ENCODE data around the gene CLDN5. TPM values are rescaled to one million over a fixed set of nuclear protein-coding genes. Genes with fewer than 3 reads are reported as not detected.

Gene CLDN5
- total and polyA plus RNA-seq, 2 donors (not counting 1 experiment from before 2014, with no cell fraction given): not detected

DNA sequence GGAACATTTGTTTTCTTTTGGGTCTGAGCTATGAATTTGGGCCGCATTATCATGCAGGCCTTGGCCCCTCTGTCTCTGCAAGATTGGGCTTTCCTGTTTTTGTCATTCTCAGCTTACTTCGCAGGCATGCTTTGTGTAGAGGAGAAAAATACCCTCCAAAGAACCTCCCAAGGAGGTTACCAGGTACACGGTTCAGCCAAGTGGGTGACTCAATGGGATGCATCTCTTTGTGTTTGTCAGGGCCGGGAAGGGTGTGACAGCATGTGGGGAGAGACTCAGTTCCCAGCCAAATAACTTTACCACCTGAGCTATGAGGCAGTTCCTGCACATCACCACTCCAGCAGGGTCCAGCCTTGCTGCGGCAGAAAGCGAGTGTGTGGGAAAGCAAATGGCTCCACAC, 47.8 kb upstream of the CLDN5 start:
- Histone ChIP-seq H3K4me3 (ENCODE audit: control extremely low read depth in 1 of 5, extremely low read depth in 1 of 5, insufficient read depth in 1 of 5, low read depth in 2 of 5, low read length in 4 of 5) (no peak overlapping the region), H3K27ac (ENCODE audit: low read length in 2 of 2) (no peak overlapping the region), H3K9me3 (ENCODE audit: control extremely low read depth in 1 of 3, control insufficient read depth in 2 of 3, insufficient read depth in 1 of 3, low read length in 2 of 3) (no peaks in the 10 kb centered on the region), H3K4me2 (replicated peaks; ENCODE audit: low read depth, low read length, poor library complexity, severe bottlenecking) (no peak overlapping the region), H3K79me2 (ENCODE audit: control insufficient read depth, insufficient read depth, low read length) (no peaks in the 10 kb centered on the region), H3K27me3 (replicated peaks in 1 of 4; ENCODE audit: control extremely low read depth in 1 of 4, control insufficient read depth in 3 of 4, insufficient read depth in 4 of 4, low read length in 3 of 4) (peaks cover 0 to 1% (median 0%) of the 10 kb centered on the region in 4 experiments), H3K4me1 (ENCODE audit: control insufficient read depth in 2 of 2, insufficient read depth in 2 of 2, low read length in 2 of 2) (no peaks in the 10 kb centered on the region), H3K9ac (ENCODE audit: low read length) (no peak overlapping the region), H2AFZ (ENCODE audit: insufficient read depth, low read depth, low read length, poor library complexity, severe bottlenecking) (no peak overlapping the region), H3K36me3 (replicated peaks in 1 of 2; ENCODE audit: control extremely low read depth in 1 of 2, control insufficient read depth in 1 of 2, extremely low read depth in 1 of 2, insufficient read depth in 2 of 2, low read length in 1 of 2) (no peaks in the 10 kb centered on the region), H4K20me1 (ENCODE audit: control insufficient read depth, insufficient read depth, low read length, poor library complexity, severe bottlenecking) (no peaks in the 10 kb centered on the region)
- WGBS (ENCODE audit: insufficient coverage): no CpG with 5 or more reads among the region's 6 CpGs
- no peaks in the 10 kb centered on the region for H3K9me3 Mint-ChIP-seq (ENCODE audit: insufficient read depth)
- no peak overlapping the region for H3K27ac Mint-ChIP-seq
- POLR2A ChIA-PET: no interaction called here
- no peaks in the 10 kb centered on the region for H3K4me1 Mint-ChIP-seq
- H3K4me3 Mint-ChIP-seq: no peak overlapping the region
- CTCF ChIA-PET: no interaction called here
- ATAC-seq (ENCODE audit: low read depth) (no peak), DNase-seq (no peak)
- H3K27me3 Mint-ChIP-seq: peaks cover 17% of the 10 kb centered on the region
- intact Hi-C loops (cut with micrococcal nuclease): no loop called here
- TF ChIP-seq, protein P1, sequence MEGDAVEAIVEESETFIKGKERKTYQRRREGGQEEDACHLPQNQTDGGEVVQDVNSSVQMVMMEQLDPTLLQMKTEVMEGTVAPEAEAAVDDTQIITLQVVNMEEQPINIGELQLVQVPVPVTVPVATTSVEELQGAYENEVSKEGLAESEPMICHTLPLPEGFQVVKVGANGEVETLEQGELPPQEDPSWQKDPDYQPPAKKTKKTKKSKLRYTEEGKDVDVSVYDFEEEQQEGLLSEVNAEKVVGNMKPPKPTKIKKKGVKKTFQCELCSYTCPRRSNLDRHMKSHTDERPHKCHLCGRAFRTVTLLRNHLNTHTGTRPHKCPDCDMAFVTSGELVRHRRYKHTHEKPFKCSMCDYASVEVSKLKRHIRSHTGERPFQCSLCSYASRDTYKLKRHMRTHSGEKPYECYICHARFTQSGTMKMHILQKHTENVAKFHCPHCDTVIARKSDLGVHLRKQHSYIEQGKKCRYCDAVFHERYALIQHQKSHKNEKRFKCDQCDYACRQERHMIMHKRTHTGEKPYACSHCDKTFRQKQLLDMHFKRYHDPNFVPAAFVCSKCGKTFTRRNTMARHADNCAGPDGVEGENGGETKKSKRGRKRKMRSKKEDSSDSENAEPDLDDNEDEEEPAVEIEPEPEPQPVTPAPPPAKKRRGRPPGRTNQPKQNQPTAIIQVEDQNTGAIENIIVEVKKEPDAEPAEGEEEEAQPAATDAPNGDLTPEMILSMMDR (IDR thresholded peaks at IDR 0.05): no peak

DNA sequence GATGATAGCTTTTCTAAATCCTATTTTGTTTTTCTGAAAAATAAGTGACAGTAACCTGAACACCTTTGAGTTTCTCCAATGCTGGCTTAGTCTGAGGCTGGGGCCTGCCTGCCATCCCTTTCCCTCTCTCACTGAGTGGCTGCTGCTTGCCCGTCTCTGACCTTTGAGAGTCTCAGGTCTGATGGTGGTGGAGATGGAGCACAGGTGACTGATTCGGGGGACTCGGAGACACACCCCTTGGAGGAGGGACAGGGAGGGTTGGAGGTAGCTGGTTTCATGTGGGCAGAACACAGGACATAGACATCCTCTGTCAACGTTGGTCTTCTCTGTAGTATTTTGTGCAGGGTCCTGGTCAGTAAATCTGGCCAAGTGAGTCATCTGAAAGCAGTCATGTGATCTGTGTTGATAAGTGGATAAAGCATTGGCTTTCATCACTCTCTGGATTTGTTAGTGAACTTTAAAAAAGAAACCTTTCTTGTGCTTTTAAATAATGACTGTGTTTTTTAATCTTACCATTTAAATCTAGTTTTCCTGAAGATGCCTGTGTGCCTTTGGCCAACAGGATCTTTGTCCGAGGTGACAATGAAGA, 47.1 kb upstream of the CLDN5 start:
- WGBS (ENCODE audit: insufficient coverage): 95% methylated on average over 3 of the region's 5 CpGs
- no peaks in the 10 kb centered on the region for H3K9me3 Mint-ChIP-seq (ENCODE audit: insufficient read depth)
- H3K27ac ChIP-seq (ENCODE audit: low read length in 2 of 2): no peak overlapping the region
- peaks cover 0 to 3% (median 0%) of the 10 kb centered on the region in 4 experiments for H3K27me3 ChIP-seq (replicated peaks in 1 of 4; ENCODE audit: control extremely low read depth in 1 of 4, control insufficient read depth in 3 of 4, insufficient read depth in 4 of 4, low read length in 3 of 4)
- POLR2A ChIA-PET: no interaction called here
- H3K27me3 Mint-ChIP-seq: peaks cover 19% of the 10 kb centered on the region
- no peak overlapping the region for H3K4me3 ChIP-seq (ENCODE audit: control extremely low read depth in 1 of 5, extremely low read depth in 1 of 5, insufficient read depth in 1 of 5, low read depth in 2 of 5, low read length in 4 of 5)
- H3K9ac ChIP-seq (ENCODE audit: low read length): no peak overlapping the region
- DNase-seq (no peak), ATAC-seq (ENCODE audit: low read depth) (no peak)
- no peaks in the 10 kb centered on the region for H3K9me3 ChIP-seq (ENCODE audit: control extremely low read depth in 1 of 3, control insufficient read depth in 2 of 3, insufficient read depth in 1 of 3, low read length in 2 of 3)
- CTCF ChIA-PET: no interaction called here
- no peaks in the 10 kb centered on the region for H3K4me1 Mint-ChIP-seq
- H3K36me3 ChIP-seq (replicated peaks in 1 of 2; ENCODE audit: control extremely low read depth in 1 of 2, control insufficient read depth in 1 of 2, extremely low read depth in 1 of 2, insufficient read depth in 2 of 2, low read length in 1 of 2): no peaks in the 10 kb centered on the region
- H3K4me2 ChIP-seq (replicated peaks; ENCODE audit: low read depth, low read length, poor library complexity, severe bottlenecking): no peak overlapping the region
- no peak for TF ChIP-seq EZH2 (IDR thresholded peaks at IDR 0.05; ENCODE audit: borderline replicate concordance, insufficient read depth, low read depth, low read length, poor library complexity, severe bottlenecking)
- TF ChIP-seq, protein P1 (IDR thresholded peaks at IDR 0.05): no peak
- H4K20me1 ChIP-seq (ENCODE audit: control insufficient read depth, insufficient read depth, low read length, poor library complexity, severe bottlenecking): no peaks in the 10 kb centered on the region
- no peak overlapping the region for H3K4me3 Mint-ChIP-seq
- H3K4me1 ChIP-seq (ENCODE audit: control insufficient read depth in 2 of 2, insufficient read depth in 2 of 2, low read length in 2 of 2): no peaks in the 10 kb centered on the region
- no peaks in the 10 kb centered on the region for H3K79me2 ChIP-seq (ENCODE audit: control insufficient read depth, insufficient read depth, low read length)
- H2AFZ ChIP-seq (ENCODE audit: insufficient read depth, low read depth, low read length, poor library complexity, severe bottlenecking): no peak overlapping the region
- H3K27ac Mint-ChIP-seq: no peak overlapping the region
- intact Hi-C loops (cut with micrococcal nuclease): no loop called here
